ENCODE data around the gene TOR1AIP1.

TOR1AIP1 gene

DNA sequence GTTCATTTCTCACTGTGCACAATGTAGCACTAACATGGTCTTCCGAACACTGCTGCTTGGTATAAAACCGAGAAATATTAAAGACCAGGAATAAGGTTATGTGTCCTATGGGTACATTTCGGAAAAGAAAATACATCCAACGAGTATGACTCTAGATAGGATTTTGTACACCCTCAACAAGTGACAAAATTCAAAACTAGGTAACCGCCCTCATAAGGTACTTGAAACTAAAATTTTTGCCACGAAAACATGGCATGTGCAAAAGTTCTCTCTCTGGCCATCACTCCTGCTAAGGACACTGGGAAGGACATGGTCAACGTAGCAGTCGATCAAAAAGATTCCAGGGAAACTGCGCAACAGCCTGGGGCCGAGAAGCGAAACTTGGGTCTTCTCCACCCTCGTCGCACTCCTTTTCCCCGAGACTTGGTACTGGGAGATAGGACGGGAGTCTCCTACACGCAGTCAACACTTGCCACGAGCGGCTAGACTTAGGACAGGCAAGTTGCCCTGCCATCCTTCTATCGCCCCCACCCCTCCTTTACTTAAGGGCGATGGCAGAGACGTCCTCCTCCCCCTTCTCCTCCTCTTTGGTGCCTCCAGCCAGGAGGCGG lies 338 bp upstream of the TOR1AIP1 start:
- DNase-seq (ENCODE audit: low read depth in 2 of 2): no peak

DNA sequence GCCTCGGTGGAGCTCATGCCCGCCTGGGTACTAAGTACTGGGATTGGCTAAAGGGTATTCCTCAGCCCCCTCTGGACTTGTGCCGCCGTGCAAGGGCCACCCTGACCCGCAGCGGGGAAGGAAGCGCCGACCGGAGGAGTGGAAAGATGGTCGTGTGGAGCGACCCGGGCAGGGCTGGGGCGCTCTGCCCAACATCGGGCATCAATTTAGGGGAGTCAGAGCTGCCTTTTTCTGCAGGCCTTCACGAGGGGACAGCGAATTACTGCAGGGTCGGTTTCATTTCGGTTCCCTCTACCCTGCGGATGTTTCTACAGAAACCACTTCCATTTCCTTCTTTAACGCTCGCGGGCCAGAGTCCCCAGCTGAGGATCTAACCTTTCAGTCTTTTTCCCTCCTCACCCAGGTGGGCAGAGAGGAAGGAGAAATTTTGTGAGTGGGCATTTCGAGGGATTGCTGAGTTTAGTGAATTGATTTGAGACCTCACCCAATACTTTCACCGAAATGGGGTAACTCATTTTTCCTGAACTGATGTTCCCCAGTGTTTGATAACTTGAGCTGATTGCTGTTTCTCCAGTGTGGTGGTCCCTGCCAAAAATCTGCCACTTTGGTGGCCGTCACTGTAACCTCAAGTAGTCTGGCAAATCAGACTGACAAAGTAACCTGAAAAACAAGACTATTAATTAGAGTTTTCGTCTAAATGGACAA lies 1.1 kb downstream of the TOR1AIP1 start:
- DNase-seq (ENCODE audit: low read depth in 2 of 2): no peak

DNA sequence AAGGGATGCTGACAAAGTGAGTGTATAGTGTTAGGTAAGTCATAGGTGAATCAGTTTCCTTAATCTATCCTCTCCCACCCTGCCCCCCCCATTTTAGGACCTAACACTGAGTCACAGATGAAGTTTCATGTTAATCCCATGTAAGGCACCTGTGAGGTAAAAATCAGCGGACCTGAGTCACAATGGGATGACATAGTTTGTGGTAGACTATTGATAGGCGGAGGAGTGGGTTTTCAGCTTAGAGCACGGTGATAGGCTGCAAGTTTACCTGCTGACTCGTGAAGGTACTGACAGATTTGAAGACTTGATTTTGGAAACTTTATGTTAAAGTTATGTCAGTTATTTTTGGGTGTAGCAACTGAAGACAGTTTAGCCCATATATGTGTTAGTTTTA lies 1.7 kb downstream of the TOR1AIP1 start:
- peak in 1 of 2 donors; percentile 56 for DNase-seq (ENCODE audit: low read depth in 2 of 2)

DNA sequence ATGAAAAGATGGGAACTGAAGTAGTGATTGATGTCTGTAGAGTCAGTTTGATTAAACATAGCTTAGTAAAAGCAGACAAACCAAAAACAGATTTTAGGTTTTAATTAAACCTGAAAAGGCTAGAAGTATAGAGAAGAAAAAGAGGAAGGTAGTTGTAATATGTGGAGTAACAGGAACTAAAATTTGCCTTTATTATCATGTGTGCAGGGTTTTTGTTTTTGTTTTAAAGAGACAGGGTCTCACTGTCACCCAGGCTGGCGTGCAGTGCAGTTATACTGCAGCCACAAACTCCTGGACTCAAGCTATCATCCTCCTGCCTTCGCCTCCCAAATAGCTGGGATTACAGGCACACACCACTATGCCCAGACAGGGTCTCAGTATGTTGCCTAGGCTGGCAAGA lies 6.0 kb downstream of the TOR1AIP1 start:
- no peak for DNase-seq (ENCODE audit: low read depth in 2 of 2)

DNA sequence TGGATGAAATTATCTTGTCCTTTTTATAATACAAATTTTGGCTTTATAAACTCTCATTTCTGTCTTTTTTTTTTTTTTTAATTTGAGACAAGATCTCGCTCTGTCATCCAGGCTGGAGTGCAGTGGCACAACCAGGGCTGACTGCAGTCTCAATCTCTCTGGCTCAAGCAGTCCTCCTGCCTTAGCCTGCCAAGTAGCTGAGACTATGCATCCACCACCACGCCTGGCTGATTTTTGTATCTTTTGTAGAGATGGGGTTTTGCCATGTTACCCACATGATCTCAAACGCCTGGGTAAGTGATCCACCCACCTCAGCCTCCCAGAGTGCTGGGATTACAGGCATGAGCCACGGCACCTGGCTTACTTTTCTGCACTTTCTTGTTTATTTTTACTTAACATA lies 7.5 kb downstream of the TOR1AIP1 start:
- DNase-seq (ENCODE audit: low read depth in 2 of 2): no peak

DNA sequence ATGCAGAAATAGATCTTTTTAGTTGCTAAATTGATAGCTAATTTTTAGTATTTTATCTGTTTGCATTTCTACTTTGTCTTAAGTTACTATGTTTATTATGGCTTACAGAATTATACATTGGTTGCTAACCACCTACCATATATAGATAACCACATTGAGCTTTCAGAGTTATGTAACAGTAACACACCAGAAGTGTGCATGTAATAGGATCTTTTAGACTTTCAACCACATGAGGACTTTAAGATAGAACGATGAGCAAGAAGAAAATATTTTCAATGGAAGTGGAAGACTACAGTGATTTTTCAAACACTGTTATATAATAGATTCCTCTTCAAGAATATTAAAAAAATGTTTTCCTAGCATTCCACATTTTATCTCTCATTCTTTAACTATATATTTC lies 28.8 kb downstream of the TOR1AIP1 start:
- DNase-seq (ENCODE audit: low read depth in 2 of 2): no peak

DNA sequence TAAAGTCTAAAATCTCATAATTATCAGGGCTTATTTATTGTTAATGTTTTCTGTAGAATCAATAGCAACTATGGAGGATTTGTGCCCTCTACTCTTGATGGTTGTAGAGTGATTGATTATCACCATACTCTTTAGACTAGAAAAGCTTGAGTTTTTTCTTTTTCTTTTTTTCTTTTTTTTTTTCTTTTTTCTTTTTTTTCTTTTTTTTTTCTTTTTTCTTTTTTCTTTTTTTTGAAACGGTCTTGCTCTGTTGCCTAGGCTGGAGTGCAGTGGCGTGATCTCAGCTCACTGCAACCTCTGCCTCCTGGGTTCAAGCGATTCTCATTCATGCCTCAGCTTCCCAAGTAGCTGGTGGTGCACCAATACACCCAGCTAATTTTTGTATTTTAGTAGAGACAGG lies 29.7 kb downstream of the TOR1AIP1 start:
- no peak for DNase-seq (ENCODE audit: low read depth in 2 of 2)

DNA sequence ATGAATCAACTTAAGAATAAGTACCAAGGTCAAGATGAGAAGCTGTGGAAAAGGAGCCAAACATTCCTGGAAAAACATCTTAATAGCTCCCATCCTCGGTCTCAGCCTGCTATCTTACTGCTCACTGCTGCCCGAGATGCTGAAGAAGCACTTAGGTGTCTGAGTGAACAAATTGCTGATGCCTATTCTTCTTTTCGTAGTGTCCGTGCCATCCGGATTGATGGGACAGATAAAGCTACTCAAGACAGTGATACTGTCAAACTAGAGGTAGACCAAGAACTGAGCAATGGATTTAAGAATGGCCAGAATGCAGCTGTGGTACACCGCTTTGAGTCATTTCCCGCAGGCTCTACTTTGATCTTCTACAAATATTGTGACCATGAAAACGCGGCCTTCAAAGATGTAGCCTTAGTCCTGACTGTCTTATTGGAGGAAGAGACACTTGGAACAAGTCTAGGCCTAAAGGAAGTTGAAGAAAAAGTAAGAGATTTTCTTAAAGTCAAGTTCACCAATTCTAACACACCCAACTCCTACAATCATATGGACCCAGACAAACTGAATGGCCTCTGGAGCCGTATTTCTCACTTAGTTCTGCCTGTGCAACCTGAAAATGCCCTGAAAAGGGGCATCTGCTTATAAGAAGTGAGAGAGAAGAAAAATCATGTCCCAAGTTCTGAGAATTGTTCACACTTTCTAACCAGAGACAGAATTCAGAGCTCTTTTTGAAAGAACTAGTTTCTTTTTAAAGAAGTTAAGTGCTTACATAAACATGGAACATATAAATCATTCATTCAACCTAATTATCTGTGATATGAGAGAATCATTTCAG lies 35.7 kb downstream of the TOR1AIP1 start:
- no peak for DNase-seq (ENCODE audit: low read depth in 2 of 2)

DNA sequence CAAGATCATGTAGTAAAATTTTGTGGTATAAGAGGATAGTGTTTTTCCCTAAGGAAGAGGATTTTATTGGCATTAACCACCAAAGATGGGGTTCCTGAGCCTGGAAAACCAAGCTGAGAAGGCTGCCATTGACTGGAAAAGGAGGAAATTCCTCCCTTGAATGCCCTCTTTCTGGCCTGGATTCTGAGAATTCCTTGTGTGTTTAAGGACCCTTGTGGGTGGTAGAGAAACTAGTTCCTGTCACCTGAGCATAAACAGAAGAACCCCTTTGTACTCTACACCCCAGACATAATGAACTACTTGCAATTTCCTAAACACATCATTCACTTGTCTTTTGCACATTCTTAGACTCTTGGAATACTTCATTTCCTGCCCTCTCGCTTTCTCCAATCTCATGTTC lies 39.4 kb downstream of the TOR1AIP1 start:
- no peak for DNase-seq (ENCODE audit: low read depth in 2 of 2)

DNA sequence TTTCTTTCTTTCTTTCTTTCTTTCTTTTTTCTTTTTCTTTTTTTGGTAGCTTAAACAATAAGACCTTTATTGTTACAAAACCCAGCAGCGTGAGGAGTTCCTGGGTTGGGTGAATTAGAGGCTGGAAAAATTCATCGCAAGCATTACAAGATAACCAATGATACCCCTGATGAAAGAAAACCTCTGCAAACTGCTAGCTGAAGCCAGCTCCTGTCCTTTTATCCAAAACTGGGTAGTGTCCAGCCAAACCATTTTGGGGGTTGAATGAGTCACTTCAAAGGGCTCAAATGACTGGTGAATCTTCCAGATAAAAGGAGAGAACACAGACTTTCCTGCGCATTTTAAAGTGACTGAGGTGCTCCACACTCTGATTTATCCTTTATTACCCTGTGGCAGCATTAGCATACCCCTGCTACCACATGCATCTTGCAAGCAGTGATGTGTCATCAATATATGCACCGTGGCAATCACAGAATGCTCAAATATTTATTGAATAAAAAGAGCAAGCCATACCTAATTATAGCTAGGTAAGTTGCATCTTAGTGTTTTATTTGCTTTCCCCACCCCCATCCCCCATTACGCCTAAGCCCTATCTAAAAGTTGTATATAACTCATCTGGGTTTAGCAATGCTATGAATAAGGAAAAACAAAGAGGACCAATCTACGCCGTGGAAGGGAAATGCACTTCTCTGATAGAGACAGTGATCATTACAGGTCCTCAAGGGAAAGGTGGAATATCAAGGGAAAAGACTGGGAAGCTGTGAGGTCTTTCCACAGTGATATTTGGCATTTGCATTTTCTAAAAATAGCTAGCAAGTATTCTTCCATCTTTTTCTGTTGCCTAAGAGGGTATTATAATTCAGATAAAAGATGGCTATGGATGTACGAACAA lies 40.1 kb downstream of the TOR1AIP1 start:
- DNase-seq (ENCODE audit: low read depth in 2 of 2): no peak

DNA sequence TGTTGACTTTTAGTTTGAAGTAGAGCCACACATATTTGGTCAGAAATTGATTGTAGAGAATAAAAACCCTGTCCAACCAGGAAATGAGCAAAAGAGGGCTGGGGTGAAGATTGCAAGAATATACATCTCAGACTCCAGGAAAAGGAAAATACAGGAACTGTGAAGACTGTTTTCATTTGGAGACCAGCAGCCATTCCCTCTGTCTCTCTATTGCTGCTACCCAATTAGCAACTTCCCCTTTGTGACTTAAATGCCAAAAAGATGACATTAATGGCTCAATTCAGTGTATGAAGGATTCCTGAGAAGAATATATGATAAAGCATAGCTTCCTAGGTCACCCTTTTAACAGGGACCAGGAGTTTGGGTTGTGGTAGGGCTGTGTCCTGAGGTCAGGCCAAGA lies 40.9 kb downstream of the TOR1AIP1 start:
- DNase-seq (ENCODE audit: low read depth in 2 of 2): no peak

DNA sequence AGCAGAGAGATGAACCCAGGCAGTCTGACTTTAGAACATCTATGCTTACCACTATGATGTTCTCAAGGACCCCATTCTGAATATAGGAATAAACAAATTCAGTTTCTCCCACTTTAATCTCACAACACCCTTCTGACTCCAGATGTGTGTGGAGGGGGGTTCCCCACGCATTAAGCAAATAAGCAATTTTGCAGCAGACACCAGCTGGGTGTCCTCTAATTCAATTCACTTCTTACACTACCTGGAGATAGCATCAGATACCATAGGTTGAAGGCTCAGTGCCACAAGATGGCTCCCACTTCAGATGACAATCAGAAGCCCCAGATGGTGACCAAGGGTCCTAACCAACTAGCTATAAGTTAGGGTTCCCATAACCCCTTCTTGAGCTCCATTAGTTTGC lies 42.2 kb downstream of the TOR1AIP1 start:
- DNase-seq (ENCODE audit: low read depth in 2 of 2): no peak

DNA sequence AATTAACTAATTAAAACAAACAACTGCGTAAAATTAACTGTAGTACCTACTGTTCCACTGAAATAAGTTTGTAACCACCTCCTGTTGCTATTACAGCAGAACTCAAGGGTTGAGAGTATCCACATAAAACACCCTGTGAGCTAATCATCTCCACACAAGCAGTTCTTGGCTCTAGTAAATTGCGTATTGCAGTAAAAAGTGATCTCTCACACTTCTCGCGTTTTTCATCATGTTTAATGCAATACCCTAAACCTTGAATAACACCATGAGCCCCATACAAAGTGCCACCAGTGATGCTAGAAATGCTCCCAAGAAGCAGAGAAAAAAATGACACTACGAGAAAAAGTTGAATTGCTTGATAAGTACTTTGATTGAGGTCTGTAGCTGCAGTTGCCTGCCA lies 43.2 kb downstream of the TOR1AIP1 start:
- DNase-seq (ENCODE audit: low read depth in 2 of 2): no peak

DNA sequence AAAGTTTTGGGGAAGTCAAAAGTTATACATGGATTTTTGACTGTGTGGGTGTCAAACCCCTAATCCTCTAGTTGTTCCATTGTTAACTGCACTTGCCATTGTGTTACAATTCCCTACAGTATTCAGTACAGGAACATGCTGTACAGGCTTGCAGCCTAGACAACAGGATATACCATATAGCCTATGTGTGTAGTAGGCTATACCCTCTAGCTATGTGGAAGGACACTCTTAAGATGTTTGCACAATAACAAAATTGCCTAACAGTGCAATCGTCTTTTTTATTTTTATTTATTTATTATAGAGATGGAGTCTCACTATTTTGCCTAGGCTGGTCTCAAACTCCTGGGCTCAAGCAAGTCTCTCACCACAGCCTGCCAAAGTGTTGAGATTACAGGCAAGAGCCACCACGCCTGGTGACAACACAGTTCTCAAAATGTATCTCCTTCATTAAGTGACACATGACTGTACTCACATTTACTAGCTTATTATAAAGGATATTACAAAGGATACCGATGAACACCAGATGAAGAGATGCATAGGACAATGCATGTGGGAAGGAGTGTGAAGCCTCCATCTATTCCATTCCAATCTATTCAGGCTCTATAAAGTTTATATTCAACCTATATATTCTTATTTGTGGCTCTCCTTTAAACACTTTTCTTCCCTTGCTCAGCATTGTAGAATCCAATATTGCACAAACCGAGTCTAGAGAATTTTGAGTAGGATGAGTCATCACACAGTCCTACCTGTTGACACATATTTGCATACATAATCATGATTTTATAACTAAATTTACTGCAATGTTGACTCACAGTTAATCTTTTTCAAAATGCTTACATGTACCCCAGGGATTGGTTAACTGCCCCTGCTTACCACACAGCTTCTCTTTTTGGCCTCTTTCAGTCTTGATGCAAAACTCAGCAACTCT lies 44.1 kb downstream of the TOR1AIP1 start:
- no peak for DNase-seq (ENCODE audit: low read depth in 2 of 2)

DNA sequence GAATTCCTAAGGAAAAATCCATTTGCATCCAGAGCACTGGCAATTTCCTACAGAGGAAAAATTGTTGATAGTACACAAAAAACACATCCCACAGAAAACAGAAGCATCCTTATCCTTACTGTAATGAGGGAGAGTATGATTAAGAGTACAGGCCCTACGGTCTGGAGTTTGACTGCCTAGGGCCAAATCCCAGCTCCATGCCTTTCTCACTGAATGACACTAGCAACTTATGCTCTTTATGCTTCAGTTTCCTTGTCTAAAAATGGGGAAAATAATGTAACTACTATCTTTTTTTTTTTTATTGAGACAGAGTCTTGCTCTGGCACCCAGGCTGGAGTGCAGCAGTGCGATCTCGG lies 44.7 kb downstream of the TOR1AIP1 start:
- no peak for DNase-seq (ENCODE audit: low read depth in 2 of 2)

DNA sequence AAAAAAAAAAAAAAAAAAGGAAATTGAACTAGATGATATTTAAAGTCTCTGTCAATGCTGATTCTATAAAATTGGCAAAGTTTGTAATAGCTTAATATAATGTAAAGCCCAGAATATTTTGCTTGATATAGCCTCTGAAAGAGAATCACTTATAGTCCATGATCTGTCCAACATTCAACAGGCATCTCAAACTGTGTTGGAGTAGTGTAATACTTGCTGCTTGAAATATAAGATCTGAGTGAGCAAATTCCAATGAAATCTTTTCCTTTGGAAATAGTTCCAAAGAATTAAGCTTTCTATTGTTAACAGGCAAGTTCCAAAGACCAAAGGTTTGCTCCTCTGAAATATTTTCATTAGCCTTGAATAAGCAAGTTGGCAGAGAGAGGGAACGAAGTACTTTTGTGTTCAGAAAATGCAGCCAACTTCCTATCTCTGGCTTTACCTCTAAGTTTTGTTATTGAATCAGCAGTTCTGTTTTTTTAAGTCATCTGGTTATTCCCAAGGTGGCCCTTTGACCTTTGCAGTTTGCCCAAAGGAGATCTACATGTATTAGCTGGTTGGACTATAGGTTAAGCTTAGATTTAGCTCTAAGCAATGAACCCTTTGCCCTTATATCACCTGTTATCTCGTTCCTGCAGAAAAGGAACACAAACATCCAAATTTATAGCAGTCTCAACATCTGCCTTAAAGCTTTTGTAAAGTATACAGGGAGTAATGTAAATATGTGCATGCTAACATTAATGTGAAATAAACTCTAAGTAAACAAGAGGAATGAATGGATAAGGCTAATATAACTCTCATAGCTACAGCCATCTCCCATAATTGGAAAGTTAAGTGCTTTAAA lies 48.1 kb downstream of the TOR1AIP1 start:
- no peak for DNase-seq (ENCODE audit: low read depth in 2 of 2)

DNA sequence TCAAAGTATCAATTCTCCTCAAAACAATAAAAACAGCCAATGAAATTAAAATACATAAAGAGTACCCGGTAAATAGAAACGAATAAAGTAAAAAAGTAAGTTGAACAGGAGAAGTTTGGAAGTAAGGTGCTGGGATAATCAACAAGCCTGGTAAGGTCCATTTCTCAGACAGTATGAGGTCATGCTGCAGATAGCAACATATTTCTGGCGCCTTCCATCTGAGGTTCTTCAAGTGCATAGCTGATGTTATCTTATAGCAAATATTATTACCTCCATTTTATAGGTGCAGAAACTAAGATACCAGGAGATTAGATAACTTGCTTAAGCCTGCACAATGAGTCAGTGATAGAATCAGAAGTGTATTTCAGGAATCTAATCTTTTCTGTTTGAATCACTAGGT lies 48.8 kb downstream of the TOR1AIP1 start:
- no peak for DNase-seq (ENCODE audit: low read depth in 2 of 2)

DNA sequence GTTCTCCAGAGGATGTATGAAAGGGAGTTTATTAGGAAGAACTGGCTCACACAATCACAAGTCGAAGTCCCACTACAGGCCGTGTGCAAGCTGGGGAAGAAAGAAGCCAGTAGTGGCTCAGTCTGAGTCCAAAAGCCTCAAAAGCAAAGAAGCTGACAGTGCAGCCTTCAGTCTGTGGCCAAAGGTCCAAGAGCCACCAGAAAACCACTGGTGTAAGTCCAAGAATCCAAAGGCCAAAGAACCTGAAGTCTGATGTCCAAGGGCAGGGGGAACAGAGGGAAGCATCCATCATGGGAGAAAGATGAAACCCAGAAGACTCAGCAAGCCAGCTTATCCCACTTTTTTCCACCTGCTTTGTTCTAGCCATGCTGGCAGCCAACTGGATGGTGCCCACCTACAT lies 51.1 kb downstream of the TOR1AIP1 start:
- no peak for DNase-seq (ENCODE audit: low read depth in 2 of 2)

DNA sequence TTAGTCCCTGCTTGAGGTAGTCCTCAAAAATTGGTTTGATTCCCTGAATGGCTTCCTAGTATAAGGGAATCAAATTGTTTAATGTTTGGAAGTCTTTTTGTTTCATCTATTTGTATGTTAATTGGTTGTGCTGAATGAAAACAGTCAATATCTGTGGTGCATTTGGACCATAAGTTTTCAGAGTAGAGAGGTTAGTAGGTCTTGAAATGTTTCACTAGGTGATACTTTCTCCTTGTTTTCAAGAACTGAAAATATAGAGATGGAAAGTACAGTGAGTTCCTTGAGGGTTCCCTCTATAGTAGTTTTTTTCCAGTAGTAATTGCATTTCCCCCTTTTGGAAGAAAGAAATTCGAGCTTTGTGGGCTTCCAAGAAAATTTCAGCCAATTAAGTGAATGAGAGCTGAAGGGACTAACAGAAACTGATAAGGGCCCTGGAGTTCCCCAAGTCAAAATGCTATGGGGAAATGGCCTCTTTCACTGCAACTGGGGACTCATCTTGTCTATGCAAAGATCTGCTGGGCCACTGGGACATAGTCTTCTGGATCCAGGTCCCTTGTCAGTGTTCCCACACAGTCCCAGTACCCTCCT lies 53.9 kb downstream of the TOR1AIP1 start:
- no peak for DNase-seq (ENCODE audit: low read depth in 2 of 2)
